Dedifferentiated amniotic fluid mesenchymal stem cell (primary cell): Measurements from ENCODE around the gene OLA1.

Source experiments
- DNase-seq: peaks from one replicate; pipeline ENCODE4 v3.0.0-alpha.2; 2016; ENCODE audit errors: extremely low spot score

OLA1 gene

DNA sequence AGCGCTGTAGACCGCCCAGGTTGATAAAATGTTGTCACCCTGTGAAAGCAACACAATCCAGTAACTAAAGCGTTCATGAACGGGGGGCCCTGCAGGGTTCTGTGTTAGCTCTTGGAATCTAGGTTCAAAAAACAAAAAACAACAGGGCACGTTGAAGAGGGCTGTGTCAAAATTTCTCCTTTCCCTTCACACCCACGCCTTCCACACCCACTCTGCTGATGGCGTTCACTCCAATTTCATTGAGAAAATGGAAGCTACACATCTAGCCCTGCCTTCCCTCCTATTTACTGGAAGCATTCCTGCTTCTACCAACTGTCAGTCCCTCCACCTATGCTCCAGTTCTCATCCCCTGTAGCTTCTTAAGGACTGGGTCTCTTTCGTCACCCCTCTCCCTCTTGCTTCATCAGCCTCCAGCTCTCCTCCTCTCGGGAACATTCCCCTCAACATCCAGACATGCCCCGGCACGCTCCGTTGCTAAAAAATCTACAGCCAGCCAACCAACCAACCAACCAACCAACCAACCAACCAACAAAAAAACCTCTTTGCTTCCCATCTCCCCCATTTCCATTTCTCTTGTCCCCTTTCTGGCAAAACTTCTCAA, 184.7 kb downstream of the OLA1 start:
- no peak for DNase-seq

DNA sequence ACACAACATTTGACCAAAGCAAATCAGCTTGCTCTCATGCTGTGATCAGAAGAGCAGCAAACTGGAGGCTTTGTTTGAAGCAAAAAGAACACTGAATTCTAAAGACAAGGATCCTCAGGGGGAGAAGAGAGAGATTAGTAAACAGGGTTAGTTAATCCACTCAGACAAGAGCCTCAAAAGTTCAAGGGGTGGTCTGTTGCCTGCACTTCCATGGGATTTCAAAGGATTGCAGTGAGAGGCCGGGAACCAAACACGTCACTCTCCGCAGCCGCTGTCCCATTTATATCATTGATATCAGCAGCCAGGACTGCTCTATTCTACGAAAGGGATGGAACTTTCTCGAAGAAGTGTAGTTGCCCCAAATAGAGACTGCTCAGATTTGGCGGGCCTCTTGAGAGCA, 185.4 kb downstream of the OLA1 start:
- no peak for DNase-seq

DNA sequence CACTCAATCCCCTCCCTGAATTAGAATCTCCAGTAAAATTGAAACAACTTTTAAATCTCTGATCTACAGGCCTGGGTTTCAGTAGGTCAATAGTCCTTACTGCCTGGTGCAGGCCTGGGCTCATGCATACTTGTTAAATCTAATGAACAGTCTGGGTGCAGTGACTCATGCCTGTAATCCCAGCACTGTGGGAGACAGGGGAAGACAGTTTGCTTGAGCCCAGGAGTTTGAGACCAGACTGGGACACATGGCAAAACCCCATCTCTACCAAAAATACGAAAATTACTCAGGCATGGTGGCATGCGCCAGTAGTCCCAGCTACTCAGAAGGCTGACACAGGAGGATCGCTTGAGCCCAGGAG, 188.5 kb downstream of the OLA1 start:
- no peak for DNase-seq

DNA sequence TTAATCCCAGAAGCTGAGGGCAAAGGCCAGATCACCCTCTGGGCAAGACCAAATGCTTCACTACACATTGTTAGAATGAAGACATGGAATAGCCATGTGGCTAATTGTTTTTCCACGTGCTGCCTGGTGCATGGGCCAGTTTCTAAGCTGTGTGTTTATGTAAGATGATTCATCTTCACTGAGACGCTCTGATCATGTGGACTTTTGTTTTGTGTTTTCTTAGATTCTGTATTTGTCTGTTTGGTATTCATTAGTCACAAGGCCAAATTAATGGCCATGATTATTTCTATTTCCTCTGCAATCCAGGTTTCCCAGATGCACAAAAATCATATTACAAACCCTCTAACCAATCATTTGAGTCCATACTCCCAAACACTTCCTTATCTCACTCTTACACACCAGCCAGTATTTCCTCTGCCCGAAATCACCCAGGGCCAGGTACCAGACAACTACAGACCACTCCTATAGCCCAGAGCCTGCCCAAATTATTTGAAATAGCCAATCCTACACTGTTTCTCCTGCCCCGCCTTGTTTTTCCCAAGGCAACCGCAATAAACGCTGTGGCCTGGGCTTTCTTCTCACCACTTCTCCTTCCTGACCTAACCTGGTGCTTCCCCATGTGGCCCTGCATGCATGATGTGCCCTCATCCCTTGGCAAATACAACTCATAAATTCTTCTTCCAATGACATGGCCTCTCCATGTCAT, 189.0 kb downstream of the OLA1 start:
- no peak for DNase-seq

DNA sequence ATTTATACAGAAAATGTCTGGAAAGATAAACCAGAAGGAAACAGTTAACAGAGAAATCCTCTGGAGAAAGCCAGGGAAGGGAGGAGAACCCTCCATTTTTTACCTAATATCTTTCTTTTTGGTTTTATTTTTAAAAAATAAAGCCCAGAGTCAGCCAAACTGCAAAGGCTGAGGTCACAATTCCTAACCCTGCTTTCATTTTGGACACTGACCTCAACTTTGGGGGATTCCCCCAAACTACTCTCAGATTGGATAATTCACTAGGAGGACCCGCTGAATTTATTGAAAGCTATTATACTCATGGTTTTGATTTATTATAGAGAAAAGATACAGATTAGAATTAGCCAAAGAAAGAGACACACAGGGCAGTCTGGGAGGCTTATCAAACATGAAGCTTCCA, 189.9 kb downstream of the OLA1 start:
- no peak for DNase-seq

DNA sequence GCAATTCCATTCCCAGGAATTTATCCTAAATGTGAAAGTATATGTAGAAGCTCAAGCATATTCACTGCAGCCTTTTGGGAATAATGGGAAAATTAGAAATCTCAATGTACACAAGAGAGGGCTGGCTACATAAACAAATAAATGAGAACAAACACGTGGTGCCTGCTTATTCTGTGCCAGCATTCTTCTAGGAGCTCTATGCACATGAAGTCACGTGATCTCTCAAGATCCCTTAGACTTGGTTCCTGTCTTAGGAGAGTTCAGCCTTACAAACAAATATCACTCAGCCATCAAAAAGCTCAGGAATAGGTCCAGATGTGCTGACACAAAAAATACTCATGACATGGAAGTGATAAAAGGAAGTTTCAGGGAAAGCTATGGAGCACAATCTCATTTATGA, 190.3 kb downstream of the OLA1 start:
- no peak for DNase-seq

DNA sequence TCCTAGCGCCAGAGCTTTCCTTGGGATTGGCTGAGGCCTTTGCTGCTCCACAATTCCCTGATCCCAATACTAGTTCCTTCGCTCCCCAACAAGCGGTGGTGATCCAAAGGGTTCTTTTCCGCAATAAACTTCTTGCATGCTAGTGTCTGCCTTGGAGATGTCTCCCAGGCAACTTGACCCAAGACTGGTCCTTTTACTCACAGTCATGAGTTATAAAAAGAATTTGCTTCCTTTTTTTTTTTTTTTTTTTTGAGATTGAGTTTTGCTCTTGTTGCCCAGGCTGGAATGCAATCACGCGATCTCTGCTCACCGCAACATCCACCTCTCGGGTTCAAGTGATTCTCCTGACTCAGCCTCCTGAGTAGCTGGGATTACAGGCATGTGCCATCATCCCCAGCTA, 193.4 kb downstream of the OLA1 start:
- DNase-seq: no peak

DNA sequence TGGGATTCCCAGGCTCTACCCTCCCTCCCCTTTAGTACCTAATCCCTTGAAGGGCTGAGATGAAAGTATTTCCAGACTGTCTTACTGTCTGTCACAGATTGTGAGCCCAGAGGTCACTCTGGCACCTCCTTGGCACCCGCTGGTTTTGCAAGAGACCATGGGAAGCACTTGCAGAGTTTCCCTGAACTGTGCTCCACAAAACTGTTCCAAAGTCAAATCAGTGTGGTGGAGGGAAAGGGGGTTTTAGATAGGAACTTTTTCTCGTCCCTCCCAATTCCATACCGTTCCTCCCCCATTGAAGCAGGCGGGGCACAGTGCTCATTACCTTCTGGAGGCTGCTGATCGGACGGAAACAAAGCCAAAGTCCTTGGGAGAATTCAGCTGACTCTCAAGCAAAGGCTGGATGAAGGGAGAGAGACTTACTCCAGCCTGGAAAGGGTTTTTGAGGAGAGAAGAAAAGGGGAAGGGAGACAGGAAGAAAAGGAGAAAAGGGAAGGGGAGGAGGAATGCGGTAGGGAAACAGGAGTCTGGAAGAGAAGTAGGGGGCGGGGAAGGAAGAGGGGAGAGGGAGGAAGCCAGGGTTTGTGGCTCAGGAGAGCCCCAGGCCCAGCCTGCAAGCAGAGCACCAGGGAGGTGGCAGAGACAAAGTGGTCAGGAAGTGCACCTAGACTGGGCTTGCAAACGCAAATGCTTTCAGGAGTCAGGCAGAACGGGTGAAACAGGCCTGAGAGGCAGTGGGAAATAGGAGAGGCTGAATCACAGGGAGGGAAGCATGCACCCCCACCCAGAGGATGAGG, 194.8 kb downstream of the OLA1 start:
- DNase-seq: no peak

DNA sequence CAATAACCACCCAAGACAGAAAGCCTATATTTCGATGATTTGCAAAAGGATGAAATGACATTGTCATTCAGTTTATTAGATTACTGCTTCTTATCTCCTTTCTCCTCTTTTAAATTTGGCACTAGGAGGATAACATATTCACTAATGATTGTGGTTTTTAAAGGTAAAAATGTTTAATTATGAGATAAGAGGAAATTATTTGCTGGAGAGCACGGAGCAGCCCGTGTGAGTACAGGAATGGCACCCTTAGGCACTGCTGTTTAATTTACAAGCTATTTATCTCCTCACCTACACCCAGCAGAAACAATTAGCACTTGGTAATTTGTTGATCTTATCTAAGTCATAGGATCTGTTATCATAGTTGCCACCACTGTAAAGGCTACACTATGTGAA, 195.8 kb downstream of the OLA1 start:
- no peak for DNase-seq

DNA sequence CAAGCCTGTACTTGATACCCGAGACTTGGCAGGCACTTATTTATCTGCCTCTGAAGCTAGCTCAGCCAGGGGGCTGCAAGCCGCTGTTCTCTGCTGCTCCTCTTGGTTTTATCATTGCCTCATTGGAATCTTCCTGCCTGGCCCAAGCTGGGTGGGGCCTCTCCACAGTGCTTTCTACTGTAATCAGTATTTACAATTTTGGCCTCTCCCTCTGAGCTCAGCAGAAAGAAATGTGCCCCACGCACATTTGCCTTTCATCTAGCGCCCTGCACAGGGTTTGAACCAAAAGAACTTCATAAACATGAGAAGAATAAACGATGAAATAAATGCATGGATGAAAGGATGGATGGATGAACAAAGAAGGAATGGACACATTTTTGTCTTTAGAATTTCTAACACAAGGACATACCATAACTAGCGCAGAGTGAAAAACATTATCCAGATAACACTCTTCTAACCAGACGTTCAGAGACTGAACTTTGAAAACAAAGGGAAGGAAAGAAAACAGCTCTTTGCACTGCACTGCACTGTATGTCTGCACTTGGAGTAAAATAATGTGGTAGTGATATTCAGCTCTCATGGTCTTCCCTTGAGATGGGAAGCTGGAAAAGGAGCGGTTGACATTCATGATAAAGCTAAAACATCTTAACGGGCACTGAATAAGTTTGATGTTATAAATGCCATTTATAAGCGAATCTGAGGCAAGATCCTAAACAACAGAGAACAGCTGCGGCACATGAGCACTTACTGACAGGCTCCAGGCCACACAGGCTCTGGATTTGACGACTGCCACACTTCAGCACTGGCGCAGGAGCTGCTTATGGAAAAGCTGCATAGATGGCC, 196.4 kb downstream of the OLA1 start:
- peak; percentile 71 for DNase-seq

DNA sequence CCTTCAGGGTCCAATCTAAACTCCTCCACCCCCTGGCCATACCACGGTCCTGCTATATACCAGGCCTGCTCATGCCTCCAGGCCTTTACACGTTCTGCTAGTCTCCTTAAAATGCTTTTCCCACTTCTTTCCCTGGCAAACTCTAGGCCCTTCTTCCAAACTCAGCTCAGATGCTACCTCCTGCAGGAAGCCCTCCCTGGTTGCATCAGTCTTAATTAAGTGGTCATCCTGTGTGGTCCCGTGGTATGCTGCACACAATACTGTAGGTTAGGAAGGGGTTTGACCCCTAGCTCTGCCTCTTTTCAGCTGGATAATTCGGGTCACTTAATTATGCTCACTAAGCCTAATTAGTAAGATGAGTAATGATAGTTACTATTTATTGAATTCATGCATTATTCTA, 197.3 kb downstream of the OLA1 start:
- DNase-seq: no peak

DNA sequence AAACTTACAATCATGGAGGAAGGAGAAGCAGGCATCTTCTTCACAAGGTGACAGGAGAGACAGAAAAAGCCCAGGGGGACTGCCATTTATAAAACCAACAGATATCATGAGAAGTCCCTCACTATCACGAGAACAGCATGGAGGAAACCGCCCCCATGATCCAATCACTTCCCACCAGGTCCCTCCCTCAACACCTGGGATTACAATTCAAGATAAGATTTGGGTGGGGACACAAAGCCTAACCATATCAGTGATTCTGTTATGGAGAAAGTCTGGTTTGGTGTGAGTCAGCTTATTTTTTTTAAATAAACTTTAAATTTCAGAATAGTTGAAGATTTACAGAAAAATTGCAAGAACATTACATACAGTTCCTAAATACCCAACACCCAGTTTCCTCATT, 198.4 kb downstream of the OLA1 start:
- no peak for DNase-seq

DNA sequence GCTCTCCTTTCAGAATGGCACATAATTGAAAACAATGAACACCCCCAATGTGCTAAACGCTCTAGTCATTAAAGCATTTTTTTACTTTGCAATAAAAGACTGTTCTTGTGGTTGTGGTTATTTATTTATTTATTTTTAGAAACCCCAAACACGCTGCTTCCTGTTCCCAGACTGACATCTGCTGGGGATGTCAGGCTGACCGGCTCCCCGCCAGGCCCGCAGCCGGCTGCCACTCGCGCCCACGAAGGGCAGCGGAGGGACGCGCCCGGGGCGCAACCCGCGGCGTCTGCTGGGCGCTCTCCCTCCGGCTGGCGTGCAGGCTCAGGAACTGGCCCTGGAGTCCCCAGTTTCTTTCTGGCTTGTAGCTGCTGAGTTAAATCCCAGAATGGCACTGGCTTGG, 200.1 kb downstream of the OLA1 start:
- no peak for DNase-seq

DNA sequence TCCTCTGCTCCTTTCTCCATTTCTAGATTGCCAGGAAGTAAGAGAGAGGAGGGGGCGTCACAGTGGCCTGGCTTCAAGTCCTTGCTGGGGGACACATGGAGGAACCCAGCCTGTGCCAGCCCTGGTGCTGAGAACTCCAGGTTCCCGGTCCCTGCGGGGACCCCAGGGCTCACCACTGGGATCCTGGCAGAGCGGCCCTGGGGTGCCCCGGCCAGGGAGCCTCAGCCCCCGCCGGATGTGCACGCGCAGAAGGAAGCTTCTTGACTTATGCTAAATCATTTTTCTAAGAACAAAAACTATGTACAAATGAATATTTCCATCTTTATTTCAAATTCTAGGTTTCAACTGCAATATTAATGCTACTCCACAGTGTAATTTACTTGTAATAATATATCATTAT, 200.6 kb downstream of the OLA1 start:
- no peak for DNase-seq

DNA sequence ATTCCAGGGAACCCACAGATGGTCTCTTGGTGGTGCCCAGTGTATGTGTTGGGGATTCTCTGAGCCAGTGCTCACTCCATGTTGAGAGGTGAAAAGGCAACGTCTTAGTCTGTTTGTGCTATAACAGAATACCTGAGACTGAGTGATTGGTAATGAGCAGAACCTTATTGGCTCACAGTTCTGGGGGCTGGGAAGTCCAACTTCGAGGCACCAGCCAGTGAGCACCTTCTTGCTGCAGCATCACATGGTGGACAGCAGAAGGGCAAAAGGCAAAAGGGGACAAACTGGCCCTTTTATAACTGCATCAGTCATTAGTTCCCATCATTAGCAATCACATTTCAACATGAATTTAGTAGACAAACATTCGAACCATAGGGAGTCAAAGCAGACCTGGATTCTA, 202.2 kb downstream of the OLA1 start:
- no peak for DNase-seq

DNA sequence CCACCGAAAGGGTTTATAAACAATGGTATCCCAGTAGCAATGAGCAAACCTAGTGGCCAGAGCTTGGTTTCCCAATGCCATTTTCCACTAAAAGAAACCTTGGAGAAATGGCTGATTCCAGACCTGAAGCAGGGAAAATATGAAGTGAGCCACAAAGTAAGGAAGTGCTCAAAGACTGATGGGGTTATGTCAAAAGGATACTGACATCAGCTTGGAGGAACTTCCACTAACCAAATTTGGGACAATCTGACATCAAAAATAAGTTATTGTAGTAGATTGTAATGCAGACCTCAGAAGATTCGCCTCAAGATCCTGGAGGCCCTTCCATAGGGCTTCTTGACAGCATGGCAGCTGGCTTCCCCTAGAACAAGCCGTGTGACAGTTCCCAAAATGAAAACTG, 203.8 kb downstream of the OLA1 start:
- no peak for DNase-seq

DNA sequence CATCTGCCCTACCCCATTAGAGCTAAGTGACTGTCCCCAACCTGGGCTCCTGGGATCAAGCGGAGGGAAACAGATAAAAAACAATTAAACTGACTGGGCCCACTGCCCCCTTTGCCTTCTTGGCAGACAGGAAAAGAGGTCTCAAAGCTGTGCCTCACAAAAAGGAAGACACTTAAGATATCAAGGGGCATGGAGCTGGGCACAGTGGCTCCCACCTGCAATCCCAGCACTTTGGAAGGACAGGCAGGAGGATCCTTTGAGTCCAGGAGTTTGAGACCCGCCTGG, 208.0 kb downstream of the OLA1 start:
- DNase-seq: no peak

DNA sequence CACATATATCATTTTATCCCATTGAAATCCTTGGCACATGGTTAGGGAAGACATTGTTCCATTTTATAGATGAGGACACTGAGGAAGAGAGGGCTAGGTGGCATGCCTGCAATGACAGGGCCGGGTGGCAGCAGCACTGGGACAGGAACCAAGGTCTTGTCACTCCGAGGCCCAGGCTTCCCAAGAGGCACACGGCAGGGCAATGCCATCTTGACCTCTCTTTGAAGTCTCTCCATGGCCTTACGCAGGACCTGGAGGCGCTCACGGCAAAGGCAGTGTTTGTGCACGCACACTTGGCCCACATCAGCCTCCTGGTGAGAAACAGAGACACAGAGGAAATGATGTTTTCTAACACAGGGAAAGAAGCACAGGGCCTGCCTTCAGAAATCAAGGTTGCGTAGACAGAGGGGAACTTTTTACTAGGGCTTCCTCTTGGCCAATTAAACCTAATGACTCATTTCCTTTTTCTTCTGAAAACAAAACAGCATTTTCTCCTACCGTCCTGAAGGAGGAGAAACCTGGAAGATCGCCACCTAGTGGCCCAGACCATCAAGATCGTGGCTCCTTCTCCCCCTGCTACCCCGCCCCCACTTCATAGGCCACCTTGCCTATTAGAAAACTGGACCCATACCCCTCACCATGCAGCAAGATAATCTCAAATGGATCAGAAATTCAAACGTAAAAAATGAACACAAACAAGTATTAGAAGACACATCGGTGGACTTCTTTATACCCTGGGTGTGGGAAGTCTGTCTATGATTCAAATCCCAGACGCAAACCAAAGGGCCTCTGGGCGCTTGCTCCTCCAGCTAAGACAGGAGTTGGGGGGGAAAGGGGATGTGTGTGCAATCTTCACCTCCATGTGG, 208.5 kb downstream of the OLA1 start:
- DNase-seq: peak; percentile 95

DNA sequence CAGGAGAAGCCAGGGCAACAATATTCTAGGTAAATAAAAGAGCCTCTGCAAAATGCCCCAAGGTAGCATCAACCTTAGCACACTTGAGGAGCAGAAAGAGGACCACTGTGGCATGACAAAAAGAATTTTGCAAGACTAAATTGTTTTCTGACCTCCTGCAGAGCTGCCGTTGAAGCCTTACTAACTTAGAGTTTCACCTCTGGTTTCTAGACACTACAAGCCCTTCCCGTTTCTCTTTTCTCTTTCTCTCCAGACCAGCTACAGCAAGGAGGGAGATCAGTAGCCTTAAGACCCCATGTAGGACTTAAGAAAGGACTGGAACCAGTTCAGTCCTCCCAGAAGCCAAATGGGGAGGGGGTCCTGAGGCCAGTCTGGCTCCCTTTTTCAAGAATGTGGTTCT, 209.9 kb downstream of the OLA1 start:
- no peak for DNase-seq

DNA sequence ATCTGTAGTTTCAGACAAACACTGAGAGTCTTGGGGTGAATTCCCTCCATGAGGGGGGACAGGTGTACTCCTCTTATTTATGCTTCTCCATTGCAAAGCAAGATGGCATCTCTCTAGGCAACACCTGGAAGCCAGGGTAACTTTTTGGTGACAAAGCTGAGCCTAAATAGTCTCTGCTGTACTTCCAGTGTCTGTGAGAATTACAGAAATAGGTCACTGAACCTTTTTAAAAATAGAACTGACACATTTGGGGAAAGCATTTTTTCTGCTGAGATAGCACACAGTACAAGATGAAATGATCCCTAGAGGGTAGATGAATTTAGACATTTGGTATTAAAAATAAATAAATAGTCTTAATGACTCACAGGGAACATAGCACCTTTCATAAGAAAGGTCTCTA, 211.5 kb downstream of the OLA1 start:
- no peak for DNase-seq

DNA sequence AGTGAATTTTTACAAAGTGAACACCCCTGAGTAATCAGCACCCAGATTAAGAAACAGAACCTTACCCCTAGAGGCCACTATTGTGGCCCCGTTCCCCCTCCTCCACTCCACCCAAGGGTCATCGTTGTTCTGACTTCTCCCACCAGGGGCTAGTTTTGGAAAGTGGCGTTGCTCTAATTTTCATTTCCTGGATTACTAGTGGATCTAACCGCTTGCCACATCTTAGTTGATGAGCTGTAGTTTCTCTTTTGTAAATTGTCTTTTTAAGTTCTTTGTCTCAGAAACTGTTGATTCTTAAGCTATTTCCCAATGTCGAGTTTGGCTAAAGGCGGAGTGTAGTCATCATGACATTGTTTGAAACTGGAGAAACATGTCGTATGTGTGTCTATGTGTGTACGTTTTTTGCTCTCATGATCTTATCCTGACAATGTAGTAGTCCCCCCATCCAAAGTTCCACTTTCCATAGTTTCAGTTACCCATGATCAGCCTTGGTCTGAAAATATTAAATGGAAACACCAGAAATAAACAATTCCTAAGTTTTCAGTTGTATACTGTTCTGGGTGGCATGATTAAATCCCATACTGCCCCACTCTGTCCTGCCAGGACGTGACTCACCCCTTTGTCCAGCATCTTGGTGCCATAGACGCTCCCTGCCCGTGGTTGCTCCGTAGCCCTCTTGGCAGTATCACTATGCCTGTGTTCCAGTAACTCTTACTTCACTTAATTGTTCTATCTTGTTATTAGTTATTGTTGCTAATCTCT, 212.2 kb downstream of the OLA1 start:
- no peak for DNase-seq
